Epithelial cell of esophagus (primary cell): ENCODE results near the gene RAB44.
"Not testable (repeated sequence)": the region's sequence is repeated elsewhere in the genome, so short reads cannot be mapped to it uniquely, and the experiment has no call there.

Experiments
- DNase-seq: peaks from one replicate; pipeline ENCODE4 v3.0.0; 2010; ENCODE audit warnings: low read depth
- H3K4me3 ChIP-seq: 2 replicates; pipeline ENCODE4 v1.5.1; 2011; ENCODE audit warnings: mild to moderate bottlenecking, low read length, control low read depth
- TF ChIP-seq, protein P1 (sequence below): IDR thresholded peaks from 2 replicates; pipeline ENCODE4 v1.5.1; 2011; ENCODE audit warnings: low read depth, mild to moderate bottlenecking, low read length, control low read depth, inconsistent platforms; ENCODE audit not compliant: insufficient read depth; ENCODE audit errors: missing control alignments

The RAB44 gene

DNA sequence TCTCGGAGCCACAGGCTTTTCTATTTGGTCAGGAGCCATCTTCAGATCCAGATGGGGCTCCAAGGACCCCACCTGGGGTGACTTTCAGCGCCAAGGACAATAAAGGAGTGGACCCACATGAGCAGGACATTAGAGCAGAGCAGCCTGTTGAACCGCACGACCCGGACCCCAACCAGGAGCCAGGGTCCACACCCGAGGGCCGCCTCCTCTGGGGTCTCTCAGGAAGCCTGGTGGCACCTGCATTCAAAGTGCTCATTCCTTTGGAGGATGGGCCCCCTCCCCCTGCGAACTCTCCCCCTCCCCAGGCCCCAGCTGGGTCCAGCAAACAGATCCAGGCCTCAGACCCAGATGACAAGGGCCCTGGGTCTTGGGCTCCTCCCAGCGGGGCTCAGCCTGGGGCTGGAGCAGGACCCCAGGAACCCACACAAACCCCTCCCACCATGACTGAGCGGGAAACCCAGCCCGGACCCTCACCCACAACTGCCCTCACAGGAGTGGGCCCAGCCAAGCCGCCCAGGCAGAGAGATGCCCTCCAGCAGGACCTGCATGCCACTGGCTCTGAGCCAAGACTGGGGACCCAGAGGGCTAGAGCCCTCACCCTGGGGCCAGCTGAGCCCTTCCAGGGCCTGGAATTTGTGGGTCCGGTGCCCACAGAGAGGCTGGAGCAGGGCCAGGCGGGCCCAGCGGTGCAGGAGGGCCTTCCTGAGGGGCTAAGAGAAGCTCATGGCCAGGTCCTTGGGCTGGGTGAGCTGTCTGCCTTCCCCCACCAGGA lies 23.9 kb downstream of the RAB44 start:
- H3K4me3 ChIP-seq, result no peak overlapping the region
- TF ChIP-seq, protein P1, sequence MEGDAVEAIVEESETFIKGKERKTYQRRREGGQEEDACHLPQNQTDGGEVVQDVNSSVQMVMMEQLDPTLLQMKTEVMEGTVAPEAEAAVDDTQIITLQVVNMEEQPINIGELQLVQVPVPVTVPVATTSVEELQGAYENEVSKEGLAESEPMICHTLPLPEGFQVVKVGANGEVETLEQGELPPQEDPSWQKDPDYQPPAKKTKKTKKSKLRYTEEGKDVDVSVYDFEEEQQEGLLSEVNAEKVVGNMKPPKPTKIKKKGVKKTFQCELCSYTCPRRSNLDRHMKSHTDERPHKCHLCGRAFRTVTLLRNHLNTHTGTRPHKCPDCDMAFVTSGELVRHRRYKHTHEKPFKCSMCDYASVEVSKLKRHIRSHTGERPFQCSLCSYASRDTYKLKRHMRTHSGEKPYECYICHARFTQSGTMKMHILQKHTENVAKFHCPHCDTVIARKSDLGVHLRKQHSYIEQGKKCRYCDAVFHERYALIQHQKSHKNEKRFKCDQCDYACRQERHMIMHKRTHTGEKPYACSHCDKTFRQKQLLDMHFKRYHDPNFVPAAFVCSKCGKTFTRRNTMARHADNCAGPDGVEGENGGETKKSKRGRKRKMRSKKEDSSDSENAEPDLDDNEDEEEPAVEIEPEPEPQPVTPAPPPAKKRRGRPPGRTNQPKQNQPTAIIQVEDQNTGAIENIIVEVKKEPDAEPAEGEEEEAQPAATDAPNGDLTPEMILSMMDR, result no peak
- no peak for DNase-seq

DNA sequence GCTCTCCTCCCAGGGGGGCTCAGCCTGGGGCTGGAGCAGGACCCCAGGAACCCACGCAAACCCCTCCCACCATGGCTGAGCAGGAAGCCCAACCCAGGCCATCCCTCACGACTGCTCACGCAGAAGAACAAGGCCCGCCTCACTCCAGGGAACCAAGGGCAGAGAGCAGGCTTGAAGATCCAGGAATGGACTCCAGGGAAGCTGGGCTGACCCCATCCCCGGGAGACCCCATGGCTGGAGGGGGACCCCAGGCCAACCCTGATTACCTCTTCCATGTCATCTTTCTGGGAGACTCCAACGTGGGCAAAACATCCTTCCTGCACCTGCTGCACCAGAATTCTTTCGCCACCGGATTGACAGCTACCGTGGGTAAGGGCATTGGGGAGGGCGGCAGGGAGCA lies 24.7 kb downstream of the RAB44 start:
- DNase-seq, result no peak
- TF ChIP-seq, protein P1, result no peak
- H3K4me3 ChIP-seq, result no peak overlapping the region

DNA sequence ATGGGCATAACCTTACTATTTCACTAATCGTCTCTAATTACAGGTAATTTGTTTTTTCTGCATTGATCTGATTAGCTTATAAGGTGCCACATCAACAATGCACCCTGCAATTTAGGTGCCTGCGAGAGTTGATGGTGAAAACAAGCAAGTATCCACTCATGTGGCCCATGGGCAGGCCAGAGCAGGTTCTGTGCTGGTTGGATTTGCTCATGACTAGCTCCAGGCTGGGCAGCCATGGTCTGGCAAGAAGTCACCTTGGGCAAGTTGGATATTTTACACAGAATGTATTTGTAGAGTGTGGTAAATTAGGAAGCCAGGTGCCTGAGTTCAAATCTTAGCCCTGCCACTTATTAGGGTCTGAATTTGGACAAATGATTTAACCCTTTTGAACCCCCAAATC lies 25.3 kb downstream of the RAB44 start:
- H3K4me3 ChIP-seq, result no peak overlapping the region
- TF ChIP-seq, protein P1, result no peak
- DNase-seq, result peak; percentile 82

DNA sequence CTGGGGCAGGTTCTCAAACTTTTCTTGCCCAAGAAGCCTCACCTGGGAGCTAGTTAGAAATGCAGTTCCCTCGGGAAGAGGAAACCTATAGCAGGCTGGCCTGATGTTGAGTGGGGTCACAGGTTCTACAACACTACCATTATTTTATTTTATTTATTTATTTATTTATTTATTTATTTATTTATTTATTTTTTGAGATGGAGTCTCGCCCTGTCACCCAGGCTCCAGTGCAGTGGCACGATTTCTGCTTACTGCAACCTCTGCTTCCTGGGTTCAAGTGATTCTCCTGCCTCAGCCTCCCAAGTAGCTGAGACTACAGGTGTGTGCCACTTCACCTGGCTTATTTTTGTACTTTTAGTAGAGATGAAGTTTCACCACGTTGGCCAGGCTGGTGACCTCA lies 26.4 kb downstream of the RAB44 start:
- not testable (repeated sequence) for DNase-seq, H3K4me3 ChIP-seq

DNA sequence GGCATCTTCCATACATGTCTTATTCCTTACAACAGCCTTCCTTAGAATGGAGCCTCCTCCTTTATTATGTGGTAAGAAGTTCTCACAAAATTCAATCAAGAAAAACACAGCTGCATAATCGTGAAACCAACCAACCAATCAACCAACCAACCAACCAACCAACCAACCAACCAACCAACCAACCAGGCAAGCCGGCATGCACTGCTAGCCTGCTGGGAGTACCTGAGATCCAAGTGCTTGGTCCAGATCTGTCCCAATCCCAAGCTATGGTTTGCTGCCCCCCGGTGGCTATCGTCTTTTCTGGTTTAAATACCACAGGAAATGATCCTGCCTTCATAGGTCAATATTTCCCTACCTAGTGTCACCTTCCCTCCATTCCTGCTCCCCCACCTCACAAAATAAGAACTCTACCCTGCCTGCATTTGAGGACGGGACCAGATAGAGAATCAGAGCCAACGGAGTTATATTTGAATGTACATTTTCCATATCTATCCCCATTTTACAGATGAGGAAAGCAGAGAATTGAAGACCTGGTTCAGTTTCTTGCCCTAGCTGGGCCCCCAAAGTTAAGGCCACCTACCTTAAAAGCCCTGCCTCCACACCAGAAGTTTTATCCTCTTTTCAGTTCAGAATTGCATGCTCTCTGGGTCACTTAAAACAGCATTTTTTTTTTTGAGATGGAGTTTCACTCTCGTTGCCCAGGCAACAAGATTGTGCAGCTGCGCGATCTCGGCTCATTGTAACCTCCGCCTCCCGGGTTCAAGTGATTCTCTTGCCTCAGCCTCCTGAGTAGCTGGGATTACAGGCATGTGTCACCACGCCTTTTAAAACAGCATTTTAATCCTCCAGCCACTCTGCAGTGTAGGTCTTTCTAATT lies 27.1 kb downstream of the RAB44 start:
- DNase-seq, result peak; percentile 84
- TF ChIP-seq, protein P1, result peak; percentile 68
- no peak overlapping the region for H3K4me3 ChIP-seq

DNA sequence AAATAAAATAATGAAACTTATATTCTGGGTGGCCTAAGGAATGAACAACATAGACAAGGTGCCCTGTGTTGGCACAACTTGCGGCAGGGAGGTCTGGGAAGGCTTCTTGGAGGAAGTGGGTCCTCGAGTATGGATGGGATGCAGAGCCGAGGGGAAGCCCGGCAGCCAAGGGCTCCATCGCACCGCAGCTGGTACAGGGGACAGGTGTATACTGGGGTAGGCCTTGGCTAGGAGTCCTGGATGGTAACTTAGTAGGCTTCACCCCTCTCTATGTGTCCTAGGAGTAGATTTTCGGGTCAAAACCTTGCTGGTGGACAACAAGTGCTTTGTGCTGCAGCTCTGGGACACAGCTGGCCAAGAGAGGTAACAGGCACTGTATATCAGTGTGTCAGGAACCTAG lies 28.0 kb downstream of the RAB44 start:
- no peak overlapping the region for H3K4me3 ChIP-seq
- TF ChIP-seq, protein P1, result no peak
- no peak for DNase-seq

DNA sequence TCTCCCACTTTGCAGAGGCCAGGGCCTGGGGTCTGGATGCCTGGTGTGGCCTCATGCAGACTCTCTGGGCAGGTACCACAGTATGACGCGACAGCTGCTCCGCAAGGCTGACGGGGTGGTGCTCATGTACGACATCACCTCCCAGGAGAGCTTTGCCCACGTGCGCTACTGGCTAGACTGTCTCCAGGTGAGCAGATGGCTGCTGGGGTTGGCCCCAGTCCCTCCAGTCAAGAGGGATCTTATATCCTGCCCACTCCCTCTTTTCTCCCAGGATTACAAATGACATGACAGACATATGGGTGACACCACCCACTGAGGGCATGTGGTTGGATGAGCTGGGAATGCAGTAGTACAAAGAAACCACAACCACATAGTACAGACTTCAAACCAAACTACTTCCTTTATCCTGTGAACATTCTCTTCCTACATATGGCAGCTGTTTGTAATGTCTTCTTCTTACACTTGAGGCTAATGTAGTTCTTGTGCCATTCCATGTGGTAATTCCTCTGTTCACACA lies 29.9 kb downstream of the RAB44 start:
- DNase-seq, result peak; percentile 53
- TF ChIP-seq, protein P1, result no peak
- no peak overlapping the region for H3K4me3 ChIP-seq
